Dedifferentiated amniotic fluid mesenchymal stem cell (primary cell): ENCODE measurements around the gene GTF3C6.
A peak's percentile ranks its signal among the peaks of the same experiment; 100 is the strongest.
"Not testable (repeated sequence)": the region's sequence is repeated elsewhere in the genome, so short reads cannot be mapped to it uniquely, and the experiment has no call there.

Experiments used
- DNase-seq: peaks from one replicate; pipeline ENCODE4 v3.0.0-alpha.2; 2016; ENCODE audit errors: extremely low spot score

GTF3C6 gene, protein sequence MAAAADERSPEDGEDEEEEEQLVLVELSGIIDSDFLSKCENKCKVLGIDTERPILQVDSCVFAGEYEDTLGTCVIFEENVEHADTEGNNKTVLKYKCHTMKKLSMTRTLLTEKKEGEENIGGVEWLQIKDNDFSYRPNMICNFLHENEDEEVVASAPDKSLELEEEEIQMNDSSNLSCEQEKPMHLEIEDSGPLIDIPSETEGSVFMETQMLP

DNA sequence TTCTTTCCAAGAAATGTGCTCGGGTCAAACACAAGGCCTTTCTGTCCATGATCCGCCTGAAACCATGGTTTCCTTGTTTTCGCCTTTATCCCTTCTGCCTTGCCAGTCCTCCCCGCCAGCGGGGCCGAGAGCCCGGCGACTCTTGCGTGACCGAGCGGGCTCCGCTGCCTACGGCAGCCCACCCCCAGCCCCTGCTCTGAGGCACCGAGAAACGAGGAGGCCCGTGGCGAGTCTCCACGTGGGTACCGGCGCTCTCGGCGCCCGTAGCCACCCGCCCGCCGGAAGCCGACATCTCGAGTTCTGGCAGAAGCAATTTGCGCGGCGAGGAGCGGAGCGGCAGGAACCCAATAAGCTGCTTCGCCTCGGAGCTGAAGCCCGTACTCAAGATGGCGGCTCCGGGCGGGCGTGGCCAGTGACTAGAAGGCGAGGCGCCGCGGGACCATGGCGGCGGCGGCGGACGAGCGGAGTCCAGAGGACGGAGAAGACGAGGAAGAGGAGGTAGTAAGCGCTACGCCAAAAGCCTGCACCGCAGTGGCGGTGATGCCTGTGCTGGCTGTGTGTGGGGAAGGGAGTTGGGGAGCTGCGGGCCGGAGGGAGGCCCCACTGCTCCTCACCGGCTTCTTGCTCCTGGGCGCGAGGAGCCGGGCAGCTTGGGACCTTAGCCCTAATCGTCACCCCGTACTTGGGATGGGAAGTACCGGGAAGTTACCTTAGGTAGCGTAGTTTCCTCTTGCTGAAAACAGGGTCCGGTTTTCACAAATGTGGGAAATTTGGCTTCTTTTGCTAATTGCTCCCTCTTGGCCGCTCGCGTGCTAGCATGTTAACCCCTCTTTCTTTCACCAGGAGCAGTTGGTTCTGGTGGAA is at the start of gene GTF3C6:
Gene GTF3C6 (plus strand): TSS at position 378 of the 864 bp plus-strand sequence. CDS start 64 bp downstream, at position 442.
- DNase-seq, result peak; percentile 87

DNA sequence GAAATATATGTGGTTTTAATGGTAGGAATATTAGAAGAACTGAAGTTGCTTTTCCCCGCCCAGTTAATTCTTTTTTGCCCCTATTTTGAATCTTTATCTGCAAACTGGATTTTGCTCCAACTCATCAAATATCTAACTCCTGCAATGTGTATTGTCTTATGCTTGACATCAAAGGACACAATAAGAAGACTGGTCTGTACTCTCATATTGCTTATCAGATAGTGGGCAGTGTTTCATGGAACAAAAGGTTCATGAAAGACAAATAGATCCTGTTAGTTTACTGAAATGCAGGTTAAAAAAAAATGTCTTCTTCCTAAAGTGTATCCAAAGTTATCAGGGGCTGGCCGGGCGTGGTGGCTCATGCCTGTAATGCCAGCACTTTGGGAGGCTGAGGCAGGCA is 27.7 kb upstream of the GTF3C6 start:
- DNase-seq, result no peak

DNA sequence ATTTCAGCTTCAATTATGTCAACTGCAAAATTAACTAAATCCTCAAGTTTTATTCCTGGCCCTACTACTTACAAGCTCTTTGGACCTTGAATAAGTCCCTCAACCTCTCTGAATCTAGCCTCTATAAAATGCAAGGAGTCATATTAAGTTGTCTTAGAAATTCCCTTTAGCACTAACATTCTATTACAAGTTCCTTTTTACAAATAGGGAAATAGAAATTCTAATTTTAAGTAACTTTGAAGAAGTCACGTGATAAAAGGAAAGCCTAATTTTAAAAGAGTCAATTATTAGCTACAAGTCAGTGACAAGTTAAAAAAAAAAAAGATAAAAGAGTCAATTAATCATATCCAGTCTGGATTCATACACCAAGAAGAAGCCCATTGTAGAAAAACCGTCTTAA is 24.6 kb upstream of the GTF3C6 start:
- no peak for DNase-seq

DNA sequence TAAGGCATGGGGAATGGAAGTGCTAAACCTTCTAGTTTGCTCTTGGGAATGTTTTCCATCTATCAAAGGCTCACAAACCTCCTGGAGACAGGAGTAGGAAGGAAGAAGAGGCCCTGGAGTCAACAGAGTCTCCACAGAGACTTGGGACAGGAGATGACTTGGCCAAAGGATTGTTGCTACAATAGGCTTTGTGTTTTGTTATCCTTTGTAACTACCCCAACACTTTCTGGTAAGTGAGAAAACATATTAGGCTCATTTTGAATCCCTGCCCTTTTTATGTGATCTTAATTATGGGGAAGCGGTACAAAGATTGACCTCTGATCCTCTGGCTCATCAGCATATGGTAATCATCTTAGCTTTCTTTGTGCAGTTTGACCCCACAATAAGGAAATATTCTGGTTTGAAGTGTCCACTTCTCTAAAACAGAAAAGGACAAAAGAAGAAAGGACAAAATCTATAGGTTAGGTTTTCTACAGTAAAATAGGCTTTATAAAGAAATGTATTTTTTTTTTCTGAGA is 24.1 kb upstream of the GTF3C6 start:
- DNase-seq, result no peak

DNA sequence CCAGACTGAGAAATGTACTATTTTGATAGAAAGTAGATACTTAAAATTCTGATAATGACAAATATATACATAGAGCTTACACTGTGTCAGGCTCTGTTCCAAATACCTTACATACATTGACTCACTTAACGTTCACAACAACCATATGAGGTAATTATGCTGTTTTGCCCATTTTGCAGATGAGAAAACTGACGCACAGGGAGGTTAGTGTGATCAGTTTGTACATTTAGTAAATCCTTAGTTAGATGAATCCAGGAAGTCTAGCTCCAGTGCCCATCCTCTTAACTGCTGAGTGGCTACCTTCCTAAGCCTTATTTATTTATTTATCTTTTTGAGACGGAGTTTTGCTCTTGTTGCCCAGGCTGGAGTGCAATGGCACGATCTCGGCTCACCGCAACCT is 23.3 kb upstream of the GTF3C6 start:
- no peak for DNase-seq

DNA sequence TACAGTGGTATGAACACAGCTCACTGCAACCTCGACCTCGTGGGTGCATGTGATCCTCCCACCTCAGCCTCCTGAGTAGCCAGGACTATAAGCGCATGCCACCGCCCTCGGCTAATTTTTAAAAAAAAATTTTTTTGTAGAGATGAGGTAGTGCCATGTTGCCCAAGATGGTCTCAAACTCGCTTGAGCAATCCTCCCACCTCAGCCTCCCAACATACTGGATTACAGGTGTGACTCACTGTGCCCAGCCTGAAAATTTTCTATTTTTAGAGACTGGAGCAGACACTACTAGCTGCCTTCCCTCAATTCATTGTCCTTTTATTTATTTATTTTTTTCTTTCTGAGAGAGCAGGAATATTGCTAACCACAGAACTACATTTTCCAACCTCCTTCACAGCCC is 20.3 kb upstream of the GTF3C6 start:
- no peak for DNase-seq

DNA sequence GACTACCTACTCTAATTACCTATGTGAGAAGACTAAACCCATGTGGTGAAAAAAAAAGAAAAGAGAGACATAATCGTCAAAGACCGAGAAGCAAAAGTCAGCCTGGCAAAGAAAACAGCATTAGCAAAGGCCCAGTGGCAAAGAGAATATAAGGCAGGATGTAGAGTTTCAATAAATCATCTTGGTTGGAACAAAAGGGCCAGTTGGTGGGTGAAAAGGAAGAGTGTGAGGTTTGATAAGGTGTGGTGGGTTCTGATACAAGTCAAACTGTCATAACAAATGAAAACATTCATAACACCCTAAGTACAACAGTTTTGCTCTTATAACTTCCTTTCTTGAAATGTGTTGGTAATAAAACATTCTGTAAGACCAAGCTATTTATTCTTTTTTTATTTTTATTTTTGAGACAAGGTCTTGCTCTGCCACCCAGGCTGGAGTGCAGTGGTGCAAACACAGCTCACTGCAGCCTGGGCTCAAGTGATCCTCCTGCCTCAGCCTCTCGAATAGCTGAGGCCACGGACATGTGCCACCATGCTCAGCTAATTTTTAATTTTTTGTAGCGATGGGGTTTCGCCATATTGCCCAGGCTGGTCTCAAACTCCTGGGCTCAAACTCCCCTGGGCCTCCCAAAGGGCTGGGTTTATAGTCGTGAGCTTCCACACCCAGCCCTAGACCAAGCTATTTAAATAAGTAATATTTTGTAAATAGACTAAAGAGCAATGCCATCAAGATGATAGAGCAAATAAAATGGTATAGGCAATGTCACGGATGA is 18.9 kb upstream of the GTF3C6 start:
- no peak for DNase-seq

DNA sequence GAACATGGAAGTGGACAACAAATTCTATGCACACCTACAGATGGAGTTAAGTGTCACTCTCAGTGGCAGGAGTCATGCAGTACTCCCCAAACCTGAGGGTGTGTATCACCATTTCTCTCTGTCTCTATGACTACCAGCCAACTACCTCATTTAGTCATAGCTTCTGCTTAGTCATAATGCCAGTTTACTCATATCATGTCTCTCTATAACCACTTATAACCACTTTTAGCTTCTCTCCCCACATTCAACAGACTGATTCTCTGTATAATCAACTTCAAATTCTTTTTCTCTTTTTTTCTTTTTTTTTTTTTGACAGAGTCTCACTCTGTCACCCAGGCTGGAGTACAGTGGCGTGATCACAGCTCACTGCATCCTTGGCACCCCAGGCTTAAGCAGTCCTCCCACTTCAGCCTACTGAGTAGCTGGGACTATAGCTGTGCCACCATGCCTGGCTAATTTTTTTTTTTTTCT is 13.8 kb upstream of the GTF3C6 start:
- peak; percentile 64 for DNase-seq

DNA sequence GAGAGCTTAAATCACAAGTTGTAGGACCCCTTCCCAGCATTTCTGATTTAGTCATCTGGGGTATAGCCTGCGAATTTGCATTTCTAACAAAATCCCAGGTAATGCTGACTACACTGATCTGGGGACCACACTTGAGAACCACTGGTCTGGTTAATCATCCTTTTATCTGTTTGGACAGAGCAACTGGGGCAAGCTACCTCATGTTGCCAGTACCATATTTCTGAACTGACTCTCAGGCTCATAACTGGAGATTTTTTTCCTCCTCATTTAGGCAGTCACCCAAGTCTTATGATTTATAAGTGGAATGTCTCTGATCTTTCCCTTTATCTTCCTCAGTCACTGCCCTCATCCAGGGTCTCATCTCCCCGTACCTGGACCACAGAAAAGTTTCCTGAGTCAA is 12.0 kb upstream of the GTF3C6 start:
- no peak for DNase-seq

DNA sequence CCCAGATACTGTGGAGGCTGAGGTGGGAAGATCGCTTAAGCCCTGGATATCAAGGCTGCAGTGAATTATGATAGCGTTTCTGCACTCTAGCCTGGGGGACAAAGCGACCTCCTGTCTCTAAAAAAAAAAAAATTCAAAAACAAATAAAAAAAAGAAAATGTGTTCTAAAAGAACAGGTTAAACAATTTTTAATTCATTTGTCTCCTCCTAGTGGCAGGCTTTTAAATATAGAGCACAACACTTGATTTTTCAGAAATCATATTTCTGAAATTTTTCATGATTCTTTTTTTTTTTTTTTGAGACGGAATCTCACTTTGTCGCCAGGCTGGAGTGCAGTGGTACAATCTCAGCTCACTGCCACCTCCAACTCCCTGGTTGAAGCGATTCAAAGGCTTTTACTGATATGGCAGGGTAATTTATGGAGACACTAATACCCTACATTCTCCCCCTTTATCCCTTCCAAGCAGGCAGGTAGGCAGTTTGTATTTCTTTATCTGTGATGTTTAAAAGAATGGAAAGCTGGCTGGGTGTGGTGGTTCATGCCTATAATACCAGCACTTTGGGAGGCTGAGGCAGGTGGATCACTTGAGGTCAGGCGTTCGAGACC is 8.7 kb upstream of the GTF3C6 start:
- DNase-seq, result peak; percentile 62

DNA sequence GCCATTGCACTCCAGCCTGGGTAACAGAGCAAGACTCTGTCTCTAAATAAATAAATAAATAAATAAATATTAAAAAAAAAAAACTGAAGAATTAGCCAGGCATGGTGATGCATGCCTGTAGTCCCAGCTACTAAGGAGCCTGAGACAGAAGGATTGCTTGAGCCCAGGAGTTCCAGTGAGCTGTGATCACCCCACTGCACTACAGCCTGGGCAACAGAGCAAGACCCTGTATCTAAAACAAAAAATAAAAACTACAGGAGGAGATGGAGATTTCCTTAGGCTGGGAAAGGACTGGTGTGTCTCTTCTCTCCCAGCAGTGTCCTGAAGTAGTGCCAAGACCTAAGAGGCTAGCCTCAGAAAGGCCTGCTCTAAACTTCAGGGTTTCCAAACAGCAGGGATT is 8.1 kb upstream of the GTF3C6 start:
- DNase-seq, result no peak

DNA sequence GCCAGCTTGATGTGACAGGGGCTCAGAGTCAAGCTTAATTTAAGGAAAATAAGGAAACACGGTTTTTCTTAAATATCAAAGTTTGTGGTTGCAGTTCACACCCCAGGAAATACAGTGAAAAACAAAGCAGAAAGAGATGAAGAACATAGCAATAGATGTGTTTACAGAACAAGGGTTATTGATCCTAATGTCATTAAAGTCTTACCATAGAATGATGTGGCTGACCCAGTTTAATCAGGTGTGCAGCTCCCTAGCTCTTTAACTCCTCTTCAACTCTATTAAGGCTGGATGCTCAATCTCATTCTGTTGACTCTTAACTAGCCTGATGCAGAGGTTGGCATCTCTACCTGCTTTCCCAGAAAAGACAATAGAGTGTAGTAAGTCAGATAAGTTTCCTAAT is 7.5 kb upstream of the GTF3C6 start:
- DNase-seq, result no peak

DNA sequence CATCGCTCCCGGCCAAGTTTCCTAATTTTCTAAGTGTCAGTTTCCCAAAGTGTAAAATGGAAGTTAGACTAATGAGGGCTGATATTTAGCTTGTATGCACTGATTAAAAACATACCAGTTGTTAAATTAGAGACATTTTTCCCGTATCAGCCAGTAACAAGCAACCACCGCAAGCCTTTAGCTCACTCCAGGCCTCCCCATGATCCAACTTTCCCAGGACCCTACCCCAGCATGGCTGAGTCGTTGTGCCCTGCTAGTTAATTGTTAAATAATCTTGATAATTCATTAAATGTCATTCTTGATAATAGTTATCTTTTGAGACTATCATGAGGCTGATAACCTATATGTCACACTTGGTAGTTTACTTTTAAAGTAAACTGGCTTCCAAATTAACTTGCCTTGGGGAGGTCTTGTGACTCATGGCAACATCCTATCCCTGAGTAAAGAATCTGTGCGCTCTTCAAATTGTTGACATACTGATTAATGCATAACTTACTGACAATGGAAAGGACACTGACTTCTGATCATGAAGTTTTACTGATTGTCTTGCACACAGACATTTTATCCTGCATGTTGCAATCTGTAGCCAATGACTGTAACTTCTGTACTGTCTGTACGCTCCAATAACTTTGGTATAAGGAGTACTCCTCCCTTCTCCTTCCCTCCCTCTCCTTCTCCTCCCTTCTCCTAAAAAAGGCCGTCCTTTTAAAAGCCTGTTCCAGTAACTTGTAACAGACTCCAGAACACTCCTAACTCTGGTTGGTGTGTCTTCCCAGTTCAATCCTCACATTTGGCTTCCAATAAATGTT is 6.3 kb upstream of the GTF3C6 start:
- peak; percentile 76 for DNase-seq

DNA sequence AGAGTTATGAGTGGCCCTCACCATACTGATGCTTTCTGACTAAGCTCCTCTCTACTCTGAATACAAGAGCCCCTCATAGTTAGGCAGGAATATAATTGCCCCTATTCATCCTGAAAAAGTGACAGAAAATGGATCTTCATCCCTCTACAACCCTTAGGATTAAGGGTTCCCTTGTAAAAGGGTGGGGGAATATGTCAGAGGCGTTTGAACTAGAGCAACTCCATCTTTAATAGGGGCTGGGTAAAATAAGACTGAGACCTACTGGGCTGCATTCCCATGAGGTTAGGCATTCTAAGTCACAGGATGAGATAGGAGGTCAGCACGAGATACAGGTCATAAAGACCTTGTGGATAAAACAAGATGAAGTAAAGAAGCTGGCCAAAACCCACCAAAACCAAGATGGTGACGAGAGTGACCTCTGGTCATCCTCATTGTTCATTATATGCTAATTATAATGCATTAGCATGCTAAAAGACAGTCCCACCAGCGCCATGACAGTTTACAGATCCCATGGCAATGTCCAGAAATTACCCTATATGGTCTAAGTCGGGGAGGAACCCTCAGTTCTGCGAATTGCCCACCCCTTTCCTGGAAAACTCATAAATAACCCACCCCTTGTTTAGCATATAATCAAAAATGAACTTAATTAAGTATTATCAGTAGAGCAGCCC is 4.7 kb upstream of the GTF3C6 start:
- DNase-seq, result no peak

DNA sequence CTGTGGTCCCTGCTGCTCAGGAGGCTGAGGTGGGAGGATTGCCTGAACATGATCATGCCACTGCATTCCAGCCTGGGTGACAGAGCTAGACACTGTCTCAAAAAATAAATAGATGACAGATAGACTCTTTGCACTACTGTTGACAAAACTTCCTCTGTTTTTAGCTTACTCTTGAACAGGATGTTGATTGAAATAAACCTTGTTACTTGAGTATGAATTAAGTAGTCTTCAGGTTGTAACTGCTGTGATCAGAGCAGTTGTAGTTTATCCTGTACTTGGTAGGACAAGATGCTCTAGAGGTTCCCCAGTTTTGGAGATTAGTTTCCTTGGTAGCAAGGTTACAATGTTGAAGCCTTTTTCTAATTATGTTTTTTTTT is 1.5 kb downstream of the GTF3C6 start:
- DNase-seq, result no peak

DNA sequence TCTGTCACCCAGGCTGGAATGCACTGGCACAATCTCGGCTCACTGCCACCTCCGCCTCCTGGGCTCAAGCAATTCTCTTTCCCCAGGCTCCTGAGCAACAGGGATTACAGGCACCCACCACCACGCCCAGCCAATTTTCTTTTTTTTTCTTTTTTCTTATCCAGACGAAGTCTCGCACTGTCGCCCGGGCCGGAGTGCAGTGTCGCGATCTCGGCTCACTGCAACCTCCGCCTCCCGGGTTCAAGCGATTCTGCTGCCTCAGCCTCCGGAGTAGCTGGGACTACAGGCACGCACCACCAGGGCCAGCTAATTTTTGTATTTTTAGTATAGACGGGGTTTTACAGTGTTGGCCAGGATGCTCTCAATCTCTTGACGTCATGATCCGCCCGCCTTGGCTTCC is 4.1 kb downstream of the GTF3C6 start:
- DNase-seq, result not testable (repeated sequence)

DNA sequence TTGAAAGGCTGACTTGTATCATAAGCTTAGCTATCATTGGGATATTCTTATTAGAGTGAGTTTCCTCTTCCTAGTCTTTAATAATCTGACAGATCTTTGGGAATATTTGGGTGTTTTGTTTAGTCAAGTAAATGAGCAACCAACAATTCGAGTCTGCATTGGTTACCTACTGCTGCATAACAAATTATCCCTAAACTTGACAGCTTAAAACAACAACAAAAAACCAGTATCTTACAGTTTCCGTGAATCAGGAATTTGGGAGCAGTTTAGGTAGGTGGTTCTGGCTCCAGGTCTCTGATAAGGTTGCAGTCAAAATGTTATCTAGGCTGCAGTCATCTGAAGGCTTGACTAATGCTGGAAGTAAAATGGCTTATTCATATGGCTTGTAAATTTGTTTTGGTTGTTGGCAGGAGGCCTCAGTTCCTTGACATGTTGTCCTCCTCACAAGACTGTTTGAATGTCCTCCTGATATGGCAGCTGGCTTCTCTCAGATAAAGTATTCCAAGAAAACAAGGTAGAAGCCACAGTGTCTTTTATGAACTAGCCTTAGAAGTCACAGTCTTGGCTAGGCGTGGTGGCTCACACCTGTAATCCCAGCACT is 7.2 kb downstream of the GTF3C6 start:
- DNase-seq, result no peak

DNA sequence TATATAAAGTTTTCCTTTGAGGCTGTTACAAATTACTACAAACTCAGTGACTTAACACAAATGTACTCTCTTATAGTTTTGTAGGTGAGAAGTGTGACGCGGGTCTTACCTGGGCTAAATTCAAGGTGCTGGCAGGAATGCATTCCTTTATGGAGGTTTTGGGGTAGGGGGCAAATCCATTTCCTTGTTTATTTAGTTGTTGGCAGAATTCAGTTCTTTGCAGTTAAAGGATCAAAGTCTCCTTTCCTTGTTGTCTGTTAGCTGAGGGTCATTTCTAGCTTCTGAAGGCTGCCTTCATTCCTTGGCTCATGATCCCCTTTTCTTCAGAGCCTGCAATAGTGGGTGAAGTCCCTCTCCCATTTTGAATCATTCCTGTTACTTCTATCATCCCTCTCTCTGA is 10.2 kb downstream of the GTF3C6 start:
- DNase-seq, result not testable (repeated sequence)

DNA sequence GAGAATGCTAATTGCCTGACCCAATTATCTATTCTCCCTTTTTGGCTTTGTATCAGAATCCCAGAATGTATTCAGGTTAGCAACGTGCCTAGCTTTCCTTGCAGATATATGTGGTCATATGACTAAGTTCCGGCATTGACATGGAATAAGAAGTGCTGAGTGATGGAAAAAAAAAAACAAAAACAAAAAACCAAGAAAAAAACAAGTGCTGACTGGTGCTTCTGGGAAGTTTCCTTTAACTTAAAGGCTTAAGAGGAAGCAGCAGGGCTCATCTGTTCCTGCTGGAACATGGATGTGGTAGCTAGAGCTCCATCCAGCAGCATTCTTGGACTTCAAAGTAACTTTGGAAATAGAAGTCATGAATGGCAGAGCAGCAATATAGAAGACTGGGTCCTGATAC is 13.0 kb downstream of the GTF3C6 start:
- no peak for DNase-seq

DNA sequence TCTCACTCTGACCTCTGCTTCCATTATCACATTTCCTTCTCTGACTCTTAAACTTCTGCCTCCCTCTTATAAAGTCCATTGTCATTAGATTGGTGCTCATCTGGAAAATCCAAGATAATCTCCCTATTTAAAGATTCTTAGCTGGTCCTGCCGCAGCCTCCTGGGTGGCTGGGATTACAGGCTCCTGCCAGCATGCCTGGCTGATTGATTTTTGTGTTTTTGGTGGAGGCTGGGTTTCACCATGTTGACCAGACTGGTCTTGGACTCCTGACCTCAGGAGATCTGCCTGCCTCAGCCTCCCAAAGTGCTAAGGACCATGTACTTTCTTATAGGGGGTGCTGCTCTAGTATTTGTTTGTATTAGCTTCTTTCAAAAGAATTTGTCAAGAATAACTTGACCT is 18.1 kb downstream of the GTF3C6 start:
- DNase-seq, result no peak
